HG03064 (cell line): ENCODE measurements around the gene MRPL49.
"Not testable (repeated sequence)": the region's sequence is repeated elsewhere in the genome, so short reads cannot be mapped to it uniquely, and the experiment has no call there.

Experiments used
- ATAC-seq: cut with Tn5 transposase; IDR thresholded peaks from one replicate; pipeline ENCODE4 v1.9.1; 2021; ENCODE audit warnings: low read depth; ENCODE audit not compliant: unreplicated experiment

Gene MRPL49

DNA sequence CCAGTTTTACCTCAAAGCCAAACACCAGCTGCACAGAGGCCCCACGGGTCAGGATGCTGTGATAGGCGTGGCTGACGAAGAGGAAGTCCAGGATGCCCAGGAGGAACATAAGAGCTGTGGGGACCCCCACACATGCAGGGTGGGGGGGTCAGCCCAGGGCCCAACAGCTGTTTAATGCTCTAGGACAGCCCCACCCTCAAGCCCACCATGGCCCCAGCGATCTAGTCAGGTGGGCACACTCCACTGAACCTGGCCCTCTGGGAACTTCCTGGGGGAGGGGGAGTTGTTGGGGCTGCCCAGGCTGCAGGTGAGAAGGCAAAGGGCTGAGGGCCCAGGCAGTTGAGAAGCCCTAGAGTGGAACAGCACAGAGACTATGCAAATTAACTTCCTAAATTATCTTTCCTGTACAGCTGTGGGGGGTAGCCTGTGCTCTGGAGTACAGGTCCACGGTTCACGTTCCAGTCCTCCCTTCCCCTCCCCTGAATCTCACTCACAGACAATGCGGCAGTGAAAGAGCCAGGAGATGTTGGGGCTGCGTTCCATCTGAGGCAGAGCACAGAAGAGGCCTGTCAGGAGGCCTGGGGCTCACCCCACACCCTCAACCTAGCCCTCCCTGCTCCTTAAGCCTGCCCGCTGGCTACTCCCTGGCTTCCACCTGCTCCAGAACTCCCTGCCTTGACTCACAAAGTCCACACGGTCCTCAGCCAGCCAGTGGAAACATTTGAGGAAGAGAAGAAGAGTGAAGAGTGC is 10.3 kb downstream of the MRPL49 start:
- no peak for ATAC-seq

DNA sequence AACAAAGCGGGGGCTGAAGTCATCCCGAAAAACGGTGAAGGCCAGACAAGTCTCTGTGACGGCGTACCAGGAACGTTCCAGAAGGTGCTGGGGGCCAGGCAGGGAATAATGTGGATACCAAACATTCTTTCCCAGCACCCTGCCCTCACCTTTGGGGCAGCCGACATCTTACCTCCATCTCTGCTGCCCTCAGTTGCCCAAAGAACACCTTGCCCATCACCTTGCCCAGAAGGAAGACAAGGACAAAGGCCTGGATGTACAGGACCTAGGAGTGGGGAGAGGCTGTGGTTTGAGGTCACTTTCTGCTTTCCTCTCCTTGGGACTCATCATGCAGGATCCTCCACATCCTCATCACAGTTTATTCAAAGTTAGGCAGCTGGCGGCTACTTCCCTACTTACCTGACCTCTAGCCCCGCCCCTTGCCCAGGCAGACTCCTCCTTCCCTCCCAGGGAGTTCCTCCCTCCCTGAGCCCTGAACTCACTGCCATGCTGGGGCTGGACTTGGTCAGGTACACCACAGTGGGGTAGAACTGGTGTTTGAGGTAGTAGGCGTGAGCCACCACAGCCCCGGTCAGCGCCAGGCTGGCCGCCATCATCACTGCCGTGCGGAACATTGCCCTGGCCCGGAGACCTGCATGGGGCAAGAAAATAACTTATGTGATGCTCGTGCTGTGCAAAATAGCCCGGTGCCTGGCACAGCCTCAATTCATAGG is 11.0 kb downstream of the MRPL49 start:
- no peak for ATAC-seq

DNA sequence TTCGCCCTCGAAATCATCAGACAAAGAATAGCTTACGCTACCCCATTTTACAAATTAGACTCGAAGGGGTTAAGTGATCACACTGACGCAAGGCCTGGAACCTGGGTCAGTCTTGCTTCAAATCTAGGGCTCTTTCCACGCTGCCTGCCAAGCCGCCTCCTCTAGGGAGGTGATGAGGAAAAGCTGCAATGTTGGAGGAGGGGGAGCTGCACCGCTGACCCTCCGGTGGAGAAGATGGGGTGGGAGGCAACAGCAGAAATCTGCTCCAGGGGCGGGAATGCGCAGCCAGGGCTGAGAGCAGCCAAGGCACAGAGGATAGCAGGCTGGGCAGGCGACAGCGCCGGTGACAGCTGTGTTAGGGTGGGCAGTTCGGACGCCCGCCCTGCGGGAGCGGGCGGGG is 11.6 kb downstream of the MRPL49 start:
- no peak for ATAC-seq

DNA sequence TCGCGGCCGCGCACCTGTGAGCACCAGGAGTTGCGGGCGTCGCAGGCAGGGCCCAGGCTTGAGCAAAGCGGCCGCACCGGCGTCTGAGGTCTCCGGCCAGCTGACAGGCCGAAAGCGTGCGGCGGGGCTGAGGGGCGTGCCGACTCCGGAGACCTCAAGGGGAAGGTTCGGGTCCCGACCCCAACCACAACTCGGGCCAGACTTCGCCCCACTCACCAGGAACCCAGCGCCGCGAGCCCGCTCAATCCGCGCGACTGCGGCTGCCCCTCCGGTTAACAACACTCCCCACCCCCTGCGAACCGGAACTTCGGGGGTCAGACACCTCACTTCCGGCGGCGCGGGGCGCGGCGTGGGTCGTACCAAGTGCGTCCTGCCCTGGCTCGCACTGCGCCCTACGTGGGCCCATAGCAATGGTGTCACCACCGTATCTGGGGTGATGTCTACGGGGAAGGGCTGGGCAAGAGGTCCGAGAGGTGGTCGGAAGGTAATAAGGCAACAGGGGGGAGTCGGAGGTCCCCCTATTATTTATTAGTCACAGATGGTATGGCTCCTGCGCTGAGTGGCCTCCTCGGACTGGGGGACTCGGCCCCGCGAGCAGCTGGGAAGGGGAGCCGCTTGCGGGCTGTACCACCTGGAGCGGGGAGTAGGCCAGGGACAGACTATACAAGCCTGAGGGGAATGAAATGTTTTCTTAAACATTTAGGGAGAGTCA is 12.3 kb downstream of the MRPL49 start, which contains the start of gene SYVN1:
Gene SYVN1, minus strand, starts transcription at position 280 of the 712 bp plus-strand sequence. CDS start 918 bp downstream, outside the sequence.
- ATAC-seq: peak; percentile 46

DNA sequence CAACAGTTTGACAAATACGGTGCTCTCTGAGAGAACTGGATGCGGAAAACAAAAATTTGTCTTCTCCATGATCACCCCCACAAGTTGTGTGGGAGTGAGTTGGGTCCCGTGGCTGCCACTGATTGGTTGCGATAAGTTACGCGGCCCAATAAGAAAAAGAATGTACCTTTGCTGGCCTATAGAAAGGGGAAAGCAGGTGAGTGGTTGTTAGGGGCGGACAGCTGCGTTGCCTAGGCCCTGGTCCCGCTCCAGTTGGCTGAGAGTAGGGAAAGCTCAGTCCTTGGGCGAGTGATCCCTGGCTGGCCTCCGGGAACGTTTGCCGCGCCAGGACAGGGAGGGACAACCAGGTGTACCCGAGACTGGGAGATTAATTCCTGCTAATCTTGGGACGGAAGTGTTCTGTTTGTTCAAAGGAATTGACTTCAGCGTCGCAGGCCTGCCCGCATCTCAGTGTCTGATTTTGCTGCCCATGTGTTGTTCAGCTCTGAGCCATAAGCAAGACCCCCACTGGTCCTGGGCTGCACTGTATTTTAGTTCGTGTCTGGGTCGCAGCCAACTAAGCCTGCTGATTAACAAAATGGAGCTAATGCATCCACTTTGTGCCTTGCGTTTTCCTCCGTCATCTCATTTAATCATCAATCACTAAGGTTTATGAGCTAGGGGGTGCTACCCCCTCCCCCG is 13.0 kb downstream of the MRPL49 start:
- peak; percentile 48 for ATAC-seq

DNA sequence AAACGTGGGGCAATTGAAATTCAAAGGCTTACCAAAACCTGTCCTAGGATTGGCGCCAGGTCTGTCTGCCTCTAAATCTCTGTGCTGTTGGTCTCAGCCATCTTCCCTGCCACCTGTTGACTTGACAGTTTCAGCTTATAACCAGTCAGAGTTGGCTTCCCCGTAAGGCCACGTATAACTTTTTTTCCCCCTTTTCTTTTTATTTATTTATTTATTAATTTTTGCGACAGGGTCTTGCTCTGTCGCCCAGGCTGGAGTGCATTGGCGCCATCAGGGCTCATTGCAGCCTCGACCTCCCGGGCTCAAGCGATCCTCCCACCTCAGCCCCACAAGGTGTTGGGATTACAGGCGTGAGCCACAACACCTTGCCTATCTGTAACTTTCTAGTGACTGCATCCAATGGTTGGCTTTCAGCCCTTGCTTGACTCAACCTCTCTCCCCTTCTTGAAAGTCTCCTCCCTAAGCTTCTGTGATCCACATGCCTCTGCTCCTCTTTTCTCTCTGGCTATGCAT is 13.6 kb downstream of the MRPL49 start:
- ATAC-seq: no peak

DNA sequence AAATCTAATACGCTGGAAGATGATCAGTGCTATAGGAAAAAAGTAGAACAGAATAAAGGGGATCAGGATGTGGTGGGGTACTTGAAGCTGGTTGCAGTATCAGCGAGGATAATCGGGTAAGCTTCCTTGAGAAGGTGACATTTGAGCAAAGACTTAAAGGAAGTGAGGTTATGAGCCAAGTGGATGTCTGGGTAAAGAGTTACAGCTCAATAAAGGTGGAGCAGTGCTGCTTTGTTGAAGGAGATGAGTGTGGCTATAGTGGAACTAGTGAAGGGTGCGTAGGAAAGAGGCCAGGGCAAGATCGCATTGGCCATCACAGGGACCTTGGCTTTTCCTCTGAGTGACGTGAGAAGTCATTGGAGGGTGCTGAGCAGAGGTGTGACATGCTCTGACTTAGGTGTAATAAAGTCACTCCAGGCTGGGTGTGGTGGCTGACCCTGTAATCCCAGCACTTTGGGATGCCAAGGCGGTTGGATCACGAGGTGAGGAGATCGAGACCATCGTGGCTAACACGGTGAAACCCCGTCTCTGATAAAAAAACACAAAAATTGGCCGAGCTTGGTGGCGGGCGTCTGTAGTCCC is 14.5 kb downstream of the MRPL49 start:
- no peak for ATAC-seq

DNA sequence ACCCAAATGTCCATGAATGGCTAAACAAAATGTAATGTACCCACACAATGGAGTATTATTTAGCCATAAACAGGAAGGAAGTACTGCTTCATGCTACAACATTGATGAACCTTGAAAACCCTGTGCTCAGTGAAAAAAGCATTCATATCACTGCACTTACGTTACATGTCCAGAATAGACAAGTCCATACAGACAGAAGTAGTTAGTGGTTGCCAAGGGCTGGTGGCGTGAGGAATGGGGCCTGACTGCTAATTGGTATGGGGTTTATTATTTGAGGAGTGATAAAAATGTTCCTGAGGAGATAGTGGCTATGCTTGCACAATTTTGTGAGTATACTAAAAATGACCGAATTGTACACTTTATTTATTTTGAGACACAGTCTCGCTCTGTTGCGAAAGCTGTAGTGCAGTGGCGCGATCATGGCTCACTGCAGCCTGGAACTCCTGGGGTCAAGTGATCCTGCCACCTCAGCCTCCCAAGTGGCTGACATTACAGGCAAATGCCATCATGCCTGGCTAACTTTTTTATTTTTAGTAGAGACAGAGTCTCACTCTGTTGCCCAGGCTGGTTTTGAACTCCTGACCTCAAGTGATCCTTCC is 19.9 kb downstream of the MRPL49 start:
- ATAC-seq: no peak

DNA sequence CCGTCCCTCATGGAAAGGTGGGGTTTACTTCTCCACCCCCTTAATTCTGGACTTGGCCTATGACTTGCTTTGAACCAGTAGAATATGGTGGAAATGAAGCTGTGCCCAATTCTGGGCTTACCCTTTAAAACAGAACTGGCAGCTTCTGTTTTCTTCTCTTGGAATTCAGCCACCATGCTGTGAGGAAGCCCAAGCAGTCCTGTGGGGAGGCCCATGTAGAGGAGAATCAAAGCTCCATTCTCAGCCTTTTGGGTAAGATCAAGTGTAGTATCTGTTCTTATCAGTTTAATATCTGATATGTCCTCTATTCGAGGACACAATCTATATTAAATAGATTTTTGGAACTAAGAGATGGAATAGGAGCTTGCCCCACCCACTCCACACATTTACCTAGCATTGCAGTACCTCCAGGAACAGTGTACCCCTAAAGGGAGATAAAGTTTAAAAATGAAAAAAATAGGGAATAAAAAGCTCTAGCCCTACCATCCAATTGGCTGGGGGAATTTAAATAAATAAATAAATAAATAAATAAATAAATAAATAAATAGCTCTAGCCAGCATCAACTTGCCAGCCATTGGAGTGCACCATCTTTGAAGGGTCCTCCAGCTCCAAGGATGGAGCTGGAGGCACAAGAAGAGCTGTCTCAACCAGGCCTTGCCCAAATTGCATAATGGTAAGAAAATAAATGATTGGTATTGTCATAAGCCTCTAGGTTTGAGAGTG is 25.4 kb downstream of the MRPL49 start:
- ATAC-seq: no peak

DNA sequence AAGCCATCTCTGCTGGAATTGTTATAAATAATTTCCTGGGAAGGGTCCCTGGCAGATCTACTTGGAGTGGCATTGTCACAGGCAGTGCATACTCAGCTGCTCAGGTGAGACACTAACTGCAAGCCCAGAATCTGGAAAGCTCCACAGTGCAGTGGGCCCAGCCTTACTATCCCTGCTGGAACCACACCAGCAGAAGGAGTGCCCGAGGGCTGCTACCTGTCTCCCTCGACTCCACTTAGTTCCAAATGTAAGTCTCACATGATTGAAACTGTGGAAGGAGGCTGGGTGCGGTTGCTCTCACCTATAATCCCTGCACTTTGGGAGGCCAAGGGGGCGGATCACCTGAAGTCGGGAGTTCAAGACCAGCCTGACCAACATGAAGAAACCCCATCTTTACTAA is 26.5 kb downstream of the MRPL49 start:
- no peak for ATAC-seq

DNA sequence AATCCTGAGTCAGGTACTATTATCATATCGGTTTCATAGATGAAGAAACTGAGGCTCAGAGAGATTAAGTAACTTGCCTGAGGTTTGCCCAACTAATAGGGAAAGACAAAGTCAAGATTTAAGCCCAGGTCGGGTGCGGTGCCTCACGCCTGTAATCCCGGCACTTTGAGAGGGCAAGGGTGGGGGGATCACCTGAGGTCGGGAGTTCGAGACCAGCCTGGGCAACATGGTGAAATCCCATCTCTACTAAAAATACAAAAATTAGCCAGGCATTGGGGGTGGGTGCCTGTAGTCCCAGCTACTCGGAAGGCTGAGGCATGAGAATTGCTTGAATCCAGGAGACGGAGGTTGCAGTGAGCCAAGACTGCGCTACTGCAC is 28.0 kb downstream of the MRPL49 start:
- ATAC-seq: not testable (repeated sequence)

DNA sequence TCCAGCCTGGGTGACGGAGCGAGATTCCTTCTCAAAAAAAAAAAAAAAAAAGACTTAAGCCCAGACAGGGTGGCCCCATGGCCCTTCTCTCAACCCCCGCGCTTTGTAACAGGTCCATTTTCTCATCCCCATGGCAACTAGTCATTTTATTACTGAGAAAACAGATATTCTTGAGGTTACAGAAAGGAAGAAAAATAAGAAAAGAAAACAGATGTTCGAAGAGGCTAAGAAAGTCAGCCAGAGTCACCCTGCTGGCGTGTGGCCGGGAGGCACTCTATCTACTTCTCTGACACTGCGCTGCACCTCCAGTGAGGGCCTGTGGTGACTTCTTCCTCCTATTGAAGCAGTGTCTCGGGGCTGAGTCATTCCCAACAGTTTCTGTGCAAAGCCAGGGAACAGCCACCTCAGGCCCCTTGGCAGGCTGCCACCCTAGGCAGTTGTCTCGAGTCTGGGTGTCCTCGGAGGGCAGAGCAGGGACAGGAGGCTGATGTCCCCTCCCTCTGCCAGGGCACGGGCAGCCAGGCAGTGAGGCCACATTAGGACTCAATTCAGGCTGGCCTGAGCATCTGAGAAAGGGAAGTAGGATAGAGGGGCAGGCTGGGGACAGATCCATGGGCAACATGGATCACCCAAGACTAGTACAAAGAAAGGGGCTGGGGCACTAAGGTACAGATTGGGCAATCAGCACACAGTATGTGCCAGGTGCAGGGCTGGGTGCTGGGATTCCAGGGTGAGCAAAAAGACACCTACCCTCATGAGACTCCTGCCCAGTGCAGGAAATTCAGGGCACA is 28.6 kb downstream of the MRPL49 start:
- ATAC-seq: no peak

DNA sequence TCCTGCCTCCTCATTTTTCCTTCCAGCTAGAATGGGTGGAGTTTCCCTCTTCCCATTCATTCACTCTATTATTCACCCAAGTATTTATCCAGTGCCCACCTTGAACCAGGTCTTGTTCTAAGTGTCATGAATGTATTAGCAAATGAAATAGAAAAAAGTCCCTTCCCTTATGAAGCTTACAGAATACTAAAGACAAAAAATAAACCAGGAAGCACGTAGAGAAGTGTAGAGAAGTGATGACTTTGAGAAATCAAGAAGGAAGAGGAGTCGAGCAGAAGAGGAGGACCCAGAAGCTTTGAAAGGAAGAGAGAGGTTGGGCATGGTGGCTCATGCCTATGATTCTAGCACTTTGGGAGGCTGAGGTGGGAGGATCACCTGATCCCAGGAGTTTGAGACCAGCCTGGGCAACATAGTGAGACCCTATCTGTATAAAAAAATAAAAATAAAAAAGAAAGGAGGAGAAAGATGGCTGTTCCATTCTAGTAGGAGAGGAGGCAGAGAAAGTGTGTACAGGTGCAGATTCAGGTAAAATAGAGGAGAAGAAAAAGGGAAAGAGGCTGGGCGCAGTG is 29.3 kb downstream of the MRPL49 start:
- ATAC-seq: no peak

DNA sequence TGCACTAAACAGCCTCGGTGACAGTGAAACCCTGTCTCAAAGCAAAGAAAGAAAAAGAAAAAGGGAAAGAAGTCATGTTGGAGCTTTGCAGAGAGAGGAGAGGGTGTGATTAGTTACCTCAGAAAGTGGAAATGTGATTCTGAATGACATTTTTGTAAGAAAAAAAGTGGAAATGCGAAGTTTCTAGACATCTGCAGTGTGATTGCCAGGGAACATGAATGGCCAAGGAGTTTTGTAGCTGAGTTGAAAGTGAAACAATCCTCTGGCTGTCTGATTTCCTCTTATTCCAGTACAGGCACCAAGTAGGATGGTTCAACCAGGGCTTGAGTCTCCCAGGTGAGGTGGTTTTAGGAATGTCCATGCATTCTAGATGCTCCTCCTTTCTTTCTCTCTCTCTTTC is 30.0 kb downstream of the MRPL49 start:
- ATAC-seq: no peak

DNA sequence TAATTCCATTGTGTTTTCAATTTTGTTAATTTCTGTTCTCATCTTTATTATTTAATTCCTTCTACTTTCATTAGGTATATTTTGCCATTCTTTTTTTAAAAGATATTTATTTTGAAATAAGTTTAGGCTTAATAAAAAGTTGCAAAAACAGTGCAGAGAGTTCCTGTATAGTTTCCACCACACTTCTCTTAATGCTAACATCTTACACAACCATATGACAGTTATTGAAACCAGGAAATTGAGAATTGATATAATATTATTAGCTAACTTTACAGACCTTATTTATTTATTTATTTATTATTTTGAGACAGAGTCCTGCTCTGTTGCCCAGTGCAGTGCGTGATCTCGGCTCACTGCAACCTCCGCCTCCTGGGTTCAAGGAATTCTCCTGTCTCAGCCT is 34.1 kb downstream of the MRPL49 start:
- ATAC-seq: no peak

DNA sequence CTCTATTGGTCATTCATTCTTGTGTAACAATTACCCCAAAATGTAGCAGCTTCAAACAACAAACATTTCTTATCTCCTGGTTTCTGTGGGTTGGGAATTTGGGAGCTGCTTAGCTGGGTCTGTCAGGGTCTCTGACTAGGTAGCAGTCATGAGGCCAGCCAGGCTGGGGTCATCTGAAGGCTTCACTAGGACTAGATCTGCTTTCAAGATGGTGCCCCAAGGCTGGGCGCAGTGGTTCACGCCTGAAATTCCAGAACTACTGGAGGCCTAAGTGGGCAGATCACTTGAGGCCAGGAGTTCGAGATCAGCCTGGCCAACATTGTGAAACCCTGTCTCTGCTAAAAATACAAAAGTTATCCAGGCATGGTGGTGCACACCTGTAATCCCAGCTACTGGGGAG is 34.8 kb downstream of the MRPL49 start:
- ATAC-seq: no peak

DNA sequence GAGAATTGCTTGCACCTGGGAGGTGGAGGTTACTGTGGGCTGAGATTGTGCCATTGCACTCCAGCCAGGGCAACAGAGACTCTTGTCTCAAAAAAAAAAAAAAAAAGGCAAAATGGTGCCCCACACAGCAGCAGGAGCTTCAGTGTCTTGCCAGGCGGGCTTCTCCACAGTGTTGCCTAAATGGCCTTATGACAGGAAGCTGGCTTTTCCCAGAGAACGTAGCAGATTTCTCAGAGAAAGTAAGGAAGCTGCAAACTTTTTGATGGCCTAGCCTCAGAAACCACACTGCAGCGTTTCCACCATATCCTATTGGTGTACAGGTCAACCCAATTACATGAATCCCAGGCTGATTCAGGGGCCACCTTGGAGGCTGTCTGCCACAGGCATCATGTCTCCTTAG is 35.2 kb downstream of the MRPL49 start:
- no peak for ATAC-seq

DNA sequence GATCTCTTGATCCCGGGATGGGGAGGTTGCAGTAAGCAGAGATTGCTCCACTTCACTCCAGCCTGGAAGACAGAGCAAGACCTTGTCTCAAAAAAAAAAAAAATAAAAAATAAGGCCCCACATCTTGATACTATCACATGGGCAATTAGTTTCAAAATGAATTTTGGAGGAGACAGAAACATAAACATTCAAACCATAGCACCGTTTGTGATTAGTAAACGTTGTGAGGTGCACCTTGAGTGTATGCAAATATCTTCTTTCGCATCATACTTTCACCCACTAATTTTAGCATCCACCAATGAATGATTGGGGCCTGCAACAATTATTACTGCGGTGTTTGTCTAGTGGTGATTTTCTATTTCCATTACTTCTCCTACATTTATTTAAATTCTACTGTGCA is 36.9 kb downstream of the MRPL49 start:
- peak; percentile 78 for ATAC-seq
